Measurements from ENCODE around the gene CTDP1.
A peak's percentile ranks its signal among the peaks of the same experiment; 100 is the strongest.

Gene CTDP1

DNA sequence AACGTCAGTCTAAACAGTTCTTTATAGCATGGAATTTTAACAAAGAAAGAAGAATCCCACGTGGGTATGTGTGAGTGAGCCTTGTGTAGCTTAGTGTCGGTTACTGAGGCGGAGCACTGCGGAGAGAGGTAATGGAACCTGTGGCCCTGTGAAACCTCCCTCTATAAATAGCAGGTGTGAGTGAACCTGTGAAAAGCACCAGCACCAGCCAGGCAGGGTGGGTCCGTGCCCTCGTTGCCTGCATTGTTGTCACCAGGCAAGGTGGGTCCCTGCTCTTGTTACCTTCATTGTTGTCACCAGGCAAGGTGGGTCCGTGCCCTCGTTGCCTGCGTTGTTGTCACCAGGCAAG lies 4.7 kb downstream of the CTDP1 start:
- TF ChIP-seq, protein P1, sequence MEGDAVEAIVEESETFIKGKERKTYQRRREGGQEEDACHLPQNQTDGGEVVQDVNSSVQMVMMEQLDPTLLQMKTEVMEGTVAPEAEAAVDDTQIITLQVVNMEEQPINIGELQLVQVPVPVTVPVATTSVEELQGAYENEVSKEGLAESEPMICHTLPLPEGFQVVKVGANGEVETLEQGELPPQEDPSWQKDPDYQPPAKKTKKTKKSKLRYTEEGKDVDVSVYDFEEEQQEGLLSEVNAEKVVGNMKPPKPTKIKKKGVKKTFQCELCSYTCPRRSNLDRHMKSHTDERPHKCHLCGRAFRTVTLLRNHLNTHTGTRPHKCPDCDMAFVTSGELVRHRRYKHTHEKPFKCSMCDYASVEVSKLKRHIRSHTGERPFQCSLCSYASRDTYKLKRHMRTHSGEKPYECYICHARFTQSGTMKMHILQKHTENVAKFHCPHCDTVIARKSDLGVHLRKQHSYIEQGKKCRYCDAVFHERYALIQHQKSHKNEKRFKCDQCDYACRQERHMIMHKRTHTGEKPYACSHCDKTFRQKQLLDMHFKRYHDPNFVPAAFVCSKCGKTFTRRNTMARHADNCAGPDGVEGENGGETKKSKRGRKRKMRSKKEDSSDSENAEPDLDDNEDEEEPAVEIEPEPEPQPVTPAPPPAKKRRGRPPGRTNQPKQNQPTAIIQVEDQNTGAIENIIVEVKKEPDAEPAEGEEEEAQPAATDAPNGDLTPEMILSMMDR (IDR thresholded peaks at IDR 0.05; ENCODE audit: control extremely low read depth, extremely low read depth, low read depth, missing control alignments), result no peak
- ChIA-PET POLR2A (no interaction called here), CTCF (no interaction called here)
- DNase-seq (ENCODE audit: extremely low spot score), result peak; percentile 35

DNA sequence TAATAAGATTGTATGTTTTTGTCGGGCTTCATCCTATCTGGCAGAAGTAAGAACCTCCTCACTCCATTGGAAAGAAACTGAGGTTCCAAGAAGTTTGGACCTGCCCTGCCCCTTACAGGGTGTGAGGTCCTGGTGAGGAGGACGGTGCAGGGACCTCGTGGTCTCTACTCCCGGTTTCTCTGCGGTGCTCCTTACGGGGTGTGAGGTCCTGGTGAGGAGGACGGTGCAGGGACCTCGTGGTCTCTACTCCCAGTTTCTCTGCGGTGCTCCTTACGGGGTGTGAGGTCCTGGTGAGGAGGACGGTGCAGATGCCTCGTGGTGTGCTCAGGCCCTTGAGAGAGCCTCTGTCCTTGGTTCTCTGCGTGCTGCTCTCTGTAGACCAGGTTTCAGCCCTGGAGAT lies 5.2 kb downstream of the CTDP1 start:
- CTCF ChIA-PET, result no interaction called here
- POLR2A ChIA-PET, result no interaction called here
- TF ChIP-seq, protein P1 (IDR thresholded peaks at IDR 0.05; ENCODE audit: control extremely low read depth, extremely low read depth, low read depth, missing control alignments), result no peak
- DNase-seq (ENCODE audit: extremely low spot score), result no peak

DNA sequence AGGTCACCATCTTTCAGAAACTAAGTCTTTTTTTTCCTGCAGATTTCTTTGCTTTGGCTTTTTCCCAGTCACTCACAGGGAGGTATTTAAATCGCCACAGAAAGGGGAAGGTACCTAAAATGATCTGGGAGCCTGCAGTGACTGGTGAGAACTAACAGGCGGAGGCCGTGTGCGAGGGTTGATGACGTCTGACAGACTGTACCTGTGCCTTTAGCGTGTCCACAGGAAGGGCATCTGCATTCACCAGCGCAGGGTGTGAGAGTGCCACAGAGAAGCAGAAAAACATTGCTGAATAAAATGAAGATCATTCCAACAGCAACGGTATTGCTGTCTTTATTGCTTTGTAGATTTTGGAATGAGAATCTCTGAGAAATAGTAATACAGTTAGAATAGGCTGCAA lies 5.7 kb downstream of the CTDP1 start:
- DNase-seq (ENCODE audit: extremely low spot score), result no peak
- TF ChIP-seq, protein P1 (IDR thresholded peaks at IDR 0.05; ENCODE audit: control extremely low read depth, extremely low read depth, low read depth, missing control alignments), result no peak
- CTCF ChIA-PET, result no interaction called here
- POLR2A ChIA-PET, result no interaction called here

DNA sequence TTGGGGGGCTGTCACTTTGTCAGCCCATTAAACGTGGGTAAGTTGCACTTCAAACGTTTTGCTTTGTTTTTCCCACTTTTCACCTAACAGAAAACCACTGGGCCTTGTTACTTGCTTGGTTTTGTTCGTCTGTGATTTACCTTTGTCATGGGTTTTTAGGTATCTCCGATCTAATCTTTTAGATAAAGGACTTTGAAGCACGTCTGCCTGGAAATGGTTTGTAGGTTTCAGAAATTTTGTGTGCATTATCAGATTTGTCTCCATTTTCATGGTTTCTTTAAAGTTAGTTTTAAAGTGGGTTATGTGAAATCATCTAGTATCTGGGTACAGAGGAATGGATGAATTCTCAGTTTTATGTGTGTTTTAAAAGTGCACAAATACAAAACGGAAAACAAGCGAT lies 6.4 kb downstream of the CTDP1 start:
- TF ChIP-seq, protein P1 (IDR thresholded peaks at IDR 0.05; ENCODE audit: control extremely low read depth, extremely low read depth, low read depth, missing control alignments), result no peak
- DNase-seq (ENCODE audit: extremely low spot score), result no peak
- ChIA-PET POLR2A (no interaction called here), CTCF (no interaction called here)

DNA sequence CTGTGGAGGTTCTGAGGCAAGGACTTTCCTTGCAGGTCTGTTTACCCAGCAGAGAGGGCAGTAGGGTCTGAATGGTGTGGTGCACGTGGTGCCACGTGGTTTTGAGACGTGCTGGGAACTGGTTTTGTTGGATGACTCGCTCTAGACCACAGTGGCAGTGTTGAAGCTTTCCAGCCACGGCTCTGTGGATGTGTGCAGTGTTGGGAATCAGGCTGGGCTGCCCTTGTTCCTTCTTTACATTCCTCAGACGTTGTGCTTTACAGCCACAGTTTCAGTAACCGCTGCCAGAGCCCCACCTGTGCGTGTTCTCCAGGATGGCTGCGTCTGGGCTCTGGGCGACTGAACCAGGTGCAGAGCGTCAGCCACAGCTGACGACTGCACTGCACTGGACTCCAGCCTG lies 8.2 kb downstream of the CTDP1 start:
- ChIA-PET CTCF (no interaction called here), POLR2A (no interaction called here)
- TF ChIP-seq, protein P1 (IDR thresholded peaks at IDR 0.05; ENCODE audit: control extremely low read depth, extremely low read depth, low read depth, missing control alignments), result no peak
- DNase-seq (ENCODE audit: extremely low spot score), result no peak

DNA sequence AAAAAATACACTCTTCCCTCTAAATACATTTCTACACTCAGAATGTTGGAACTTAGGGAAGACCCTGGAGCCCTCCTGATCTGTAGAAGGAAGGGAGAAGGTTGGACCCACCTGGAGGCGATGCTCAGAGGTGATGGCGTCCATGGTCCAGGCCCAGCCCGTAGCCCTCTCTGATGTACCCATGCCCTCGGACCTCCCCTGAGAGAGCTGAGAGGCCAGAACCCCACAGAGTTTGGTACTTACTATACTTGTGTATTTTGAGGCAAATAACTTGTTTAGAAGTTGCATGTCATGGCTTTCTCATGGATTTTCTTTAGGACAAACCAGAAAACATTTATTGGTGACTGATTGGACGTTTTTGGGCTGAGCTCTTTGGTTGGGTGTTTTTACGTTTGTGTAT lies 10.5 kb downstream of the CTDP1 start:
- no peak for DNase-seq (ENCODE audit: extremely low spot score)
- POLR2A ChIA-PET, result no interaction called here
- TF ChIP-seq, protein P1 (IDR thresholded peaks at IDR 0.05; ENCODE audit: control extremely low read depth, extremely low read depth, low read depth, missing control alignments), result no peak
- CTCF ChIA-PET, result interaction anchor here (1.5 kb wide), 1 partner anchor 310 kb away, joined by 4 read pairs; no protein-coding TSS in a partner anchor

All from GM10248 (cell line).